Omental fat pad (tissue), 4 donors: ENCODE results near the gene CHAC1. TPM values are rescaled to one million over a fixed set of nuclear protein-coding genes. Genes with fewer than 3 reads are reported as not detected.
A peak's percentile ranks its signal among the peaks of the same experiment; 100 is the strongest.

Experiments used
- ATAC-seq: fragments of 150-250 bp; one replicate; pipeline ENCODE4 v1.9.1; 2016; ENCODE audit warnings: mild to moderate bottlenecking, moderate library complexity; ENCODE audit not compliant: low FRiP score
- DNase-seq: peaks from one replicate; pipeline ENCODE4 v3.0.0-alpha.2; 2019; ENCODE audit warnings: low spot score
- total RNA-seq, 4 donors: library from RNA; depleted of rRNA; stranded (reverse); fragments of >200 nt; gene quantifications; one replicate each; pipeline ENCODE4 v1.1.0, GENCODE V29; 2016
- TF ChIP-seq, protein P1 (sequence below), 3 donors: fragments of 450-650 bp; IDR thresholded peaks; one replicate each; pipeline ENCODE4 v1.5.1; 2016 to 2017; ENCODE audit warnings: antibody characterized with exemption in 3 of 3, mild to moderate bottlenecking in 3 of 3, moderate library complexity in 2 of 3

Gene CHAC1
- total RNA-seq, 4 donors from 2014 or later = 0.63 to 63.6 (median 13.4) TPM

DNA sequence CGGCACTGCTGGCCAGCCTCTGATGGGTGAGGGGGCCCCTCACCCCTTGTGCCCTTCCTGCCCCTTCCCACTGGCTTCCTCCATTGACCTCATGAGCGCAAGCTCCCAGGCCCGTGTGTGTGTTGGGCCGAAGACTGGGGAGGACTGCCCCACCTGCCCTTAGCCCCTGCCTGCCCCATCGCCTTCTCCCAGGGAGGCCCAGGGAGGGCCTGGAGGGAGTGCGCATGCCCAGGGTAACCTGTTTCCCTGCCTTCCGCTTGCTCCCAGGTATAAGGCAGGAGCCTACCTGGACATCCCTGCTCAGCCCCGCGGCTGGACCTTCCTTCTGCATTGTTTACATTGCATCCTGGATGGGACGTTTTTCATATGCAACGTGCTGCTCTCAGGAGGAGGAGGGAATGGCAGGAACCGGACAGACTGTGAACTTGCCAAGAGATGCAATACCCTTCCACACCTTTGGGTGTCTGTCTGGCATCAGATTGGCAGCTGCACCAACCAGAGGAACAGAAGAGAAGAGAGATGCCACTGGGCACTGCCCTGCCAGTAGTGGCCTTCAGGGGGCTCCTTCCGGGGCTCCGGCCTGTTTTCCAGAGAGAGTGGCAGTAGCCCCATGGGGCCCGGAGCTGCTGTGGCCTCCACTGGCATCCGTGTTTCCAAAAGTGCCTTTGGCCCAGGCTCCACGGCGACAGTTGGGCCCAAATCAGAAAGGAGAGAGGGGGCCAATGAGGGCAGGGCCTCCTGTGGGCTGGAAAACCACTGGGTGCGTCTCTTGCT lies 15.3 kb upstream of the CHAC1 start:
- ATAC-seq (no peak), DNase-seq (no peak)
- TF ChIP-seq, protein P1, sequence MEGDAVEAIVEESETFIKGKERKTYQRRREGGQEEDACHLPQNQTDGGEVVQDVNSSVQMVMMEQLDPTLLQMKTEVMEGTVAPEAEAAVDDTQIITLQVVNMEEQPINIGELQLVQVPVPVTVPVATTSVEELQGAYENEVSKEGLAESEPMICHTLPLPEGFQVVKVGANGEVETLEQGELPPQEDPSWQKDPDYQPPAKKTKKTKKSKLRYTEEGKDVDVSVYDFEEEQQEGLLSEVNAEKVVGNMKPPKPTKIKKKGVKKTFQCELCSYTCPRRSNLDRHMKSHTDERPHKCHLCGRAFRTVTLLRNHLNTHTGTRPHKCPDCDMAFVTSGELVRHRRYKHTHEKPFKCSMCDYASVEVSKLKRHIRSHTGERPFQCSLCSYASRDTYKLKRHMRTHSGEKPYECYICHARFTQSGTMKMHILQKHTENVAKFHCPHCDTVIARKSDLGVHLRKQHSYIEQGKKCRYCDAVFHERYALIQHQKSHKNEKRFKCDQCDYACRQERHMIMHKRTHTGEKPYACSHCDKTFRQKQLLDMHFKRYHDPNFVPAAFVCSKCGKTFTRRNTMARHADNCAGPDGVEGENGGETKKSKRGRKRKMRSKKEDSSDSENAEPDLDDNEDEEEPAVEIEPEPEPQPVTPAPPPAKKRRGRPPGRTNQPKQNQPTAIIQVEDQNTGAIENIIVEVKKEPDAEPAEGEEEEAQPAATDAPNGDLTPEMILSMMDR (IDR thresholded peaks at IDR 0.05) = no peak

DNA sequence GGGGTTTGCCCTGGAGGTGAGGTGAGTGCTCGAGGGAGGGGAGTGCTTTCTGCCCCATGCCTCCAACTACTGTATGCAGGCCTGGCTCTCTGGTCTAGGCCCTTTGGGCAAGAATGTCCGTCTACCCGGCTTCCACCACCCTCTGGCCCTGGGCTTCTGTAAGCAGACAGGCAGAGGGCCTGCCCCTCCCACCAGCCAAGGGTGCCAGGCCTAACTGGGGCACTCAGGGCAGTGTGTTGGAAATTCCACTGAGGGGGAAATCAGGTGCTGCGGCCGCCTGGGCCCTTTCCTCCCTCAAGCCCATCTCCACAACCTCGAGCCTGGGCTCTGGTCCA lies 14.8 kb upstream of the CHAC1 start:
- DNase-seq (no peak), ATAC-seq (no peak)
- TF ChIP-seq, protein P1 (IDR thresholded peaks at IDR 0.05) = no peak

DNA sequence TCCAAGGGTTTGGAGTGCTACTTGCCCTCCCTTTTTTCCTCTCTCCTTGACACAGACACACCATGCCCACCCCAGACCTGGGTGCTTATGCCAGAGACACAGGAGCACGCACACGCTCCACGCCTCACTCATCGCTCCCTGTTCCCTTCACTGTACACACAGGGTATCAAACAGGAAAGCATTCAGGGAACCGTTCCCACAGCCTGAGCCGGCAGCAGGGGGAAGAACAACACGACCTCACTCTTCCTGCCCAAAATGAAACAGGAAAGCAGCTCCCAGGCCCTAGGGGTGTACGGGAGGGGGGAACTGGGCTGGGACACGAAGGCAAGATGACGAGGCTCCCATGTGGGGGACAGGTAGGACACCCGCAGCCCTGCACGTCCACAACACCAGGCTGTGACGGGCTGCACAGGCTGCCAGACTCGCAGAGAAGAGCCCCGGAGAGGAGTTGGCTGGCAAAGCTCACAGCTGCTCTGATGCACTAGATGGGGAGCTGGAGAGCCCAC lies 12.9 kb upstream of the CHAC1 start:
- ATAC-seq = no peak
- DNase-seq = no peak
- TF ChIP-seq, protein P1 (IDR thresholded peaks at IDR 0.05) = no peak

DNA sequence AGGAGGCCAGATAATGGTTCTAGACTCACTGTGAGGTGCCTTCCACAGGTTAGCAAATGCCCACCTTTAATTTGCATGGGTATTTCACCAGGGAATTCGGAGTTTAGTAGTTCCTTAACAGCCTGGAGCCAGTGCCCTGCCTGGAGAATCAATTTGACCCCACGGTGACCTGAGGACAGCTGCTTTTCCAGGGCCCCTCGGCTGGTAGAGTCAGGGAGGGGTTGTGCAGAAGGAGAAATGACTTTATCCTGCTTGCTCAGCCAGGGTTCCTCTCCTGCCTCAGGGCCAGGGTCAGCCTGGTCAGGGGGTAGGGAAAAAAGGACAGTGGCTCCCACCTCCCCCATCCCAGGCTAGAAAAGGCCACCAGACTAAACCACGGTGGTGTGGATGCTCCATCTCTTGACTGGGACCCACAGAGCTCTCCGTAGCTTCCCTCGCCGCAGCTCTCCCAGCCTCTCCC lies 12.2 kb upstream of the CHAC1 start:
- DNase-seq = no peak
- ATAC-seq = no peak
- TF ChIP-seq, protein P1 (IDR thresholded peaks at IDR 0.05) = no peak

DNA sequence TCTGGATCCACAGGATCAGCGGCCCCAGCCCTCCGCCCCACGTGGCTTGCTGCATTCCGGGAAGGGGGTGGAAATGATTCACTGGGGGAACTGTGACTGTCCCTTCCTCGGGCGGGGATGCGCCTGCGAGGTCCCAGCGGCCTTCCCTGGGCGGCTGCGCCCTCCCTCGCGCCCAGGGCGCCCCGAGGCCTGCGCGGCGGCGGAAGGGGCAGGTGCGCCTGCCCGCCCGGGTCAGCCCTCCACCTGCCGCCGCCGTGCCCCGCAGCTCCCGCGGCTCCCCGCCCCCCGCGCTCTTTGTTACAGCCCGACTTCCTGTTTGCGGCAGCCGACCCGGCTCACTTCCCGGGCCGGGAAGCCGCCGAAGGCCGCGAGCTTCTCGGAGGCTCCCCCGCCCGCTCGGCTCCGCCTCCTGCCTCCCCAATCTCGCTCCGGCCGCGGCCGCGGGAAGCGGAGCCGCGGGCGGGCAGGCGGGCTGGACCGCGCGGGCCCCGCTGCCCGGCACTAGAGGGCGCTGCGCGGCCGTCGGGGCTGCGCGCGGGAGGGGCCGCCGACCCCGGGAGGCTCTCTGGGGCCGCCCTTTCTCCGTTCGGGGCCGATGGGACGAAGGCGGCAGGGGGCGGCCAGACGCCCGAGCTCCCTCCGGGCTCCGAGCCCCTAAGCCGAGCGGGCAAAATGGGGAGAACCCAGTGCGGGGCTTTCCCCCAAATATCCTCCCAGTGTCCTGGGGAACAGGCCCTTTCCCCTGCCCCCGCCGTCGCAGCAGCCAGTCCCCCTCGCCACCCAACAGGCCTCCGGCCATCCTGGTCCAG lies 11.5 kb upstream of the CHAC1 start:
- DNase-seq (peak; percentile 46), ATAC-seq (peak; percentile 91)
- TF ChIP-seq, protein P1 (IDR thresholded peaks at IDR 0.05) = peak in 2 of 3 donors; percentile 25 to 33

DNA sequence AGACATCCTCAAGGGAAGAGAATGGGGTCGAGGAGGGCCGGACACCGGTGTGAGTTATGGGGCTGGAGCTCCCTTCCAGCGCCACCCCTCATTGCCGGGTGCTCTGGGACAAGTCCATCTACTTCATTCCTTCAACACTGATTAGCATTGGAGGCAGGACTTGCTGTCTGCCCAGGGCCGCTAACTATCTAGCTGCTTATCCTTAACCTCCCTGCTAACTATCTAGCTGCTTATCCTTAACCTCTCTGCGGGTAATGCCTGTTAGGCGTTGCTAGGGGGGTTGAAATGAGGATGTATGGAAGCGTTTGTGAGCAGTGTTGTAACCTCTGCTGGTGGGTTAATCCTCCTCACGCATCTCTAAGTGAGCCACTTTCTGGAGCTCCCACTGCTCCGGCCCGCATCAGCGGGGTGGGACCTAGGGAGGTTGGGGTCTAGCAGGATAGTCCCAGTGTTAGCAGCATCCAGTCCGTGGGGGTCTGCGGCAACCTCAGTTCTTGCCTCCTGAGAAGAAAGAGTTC lies 10.9 kb upstream of the CHAC1 start:
- no peak for DNase-seq
- TF ChIP-seq, protein P1 (IDR thresholded peaks at IDR 0.05) = no peak
- ATAC-seq = no peak
